B cell (primary cell): Measurements from ENCODE around the gene SSTR4.

Experiments used
- CTCF ChIP-seq: fragments of 200-600 bp; IDR thresholded peaks from one replicate; pipeline ENCODE4 v1.8.0; 2022; ENCODE audit warnings: antibody characterized with exemption, mild to moderate bottlenecking
- EZH2 ChIP-seq: IDR thresholded peaks from 2 replicates; pipeline ENCODE4 v1.6.1; 2012; ENCODE audit warnings: borderline replicate concordance, low read depth, mild to moderate bottlenecking, moderate library complexity, low read length; ENCODE audit not compliant: insufficient read depth, poor library complexity, severe bottlenecking

GRCh38 chr20:22998476-22998875, 36.6 kb upstream of the SSTR4 start:
- TF ChIP-seq CTCF, result no peak
- TF ChIP-seq EZH2, result no peak
